ENCODE data around the gene HIP1R.
"Not testable (repeated sequence)": the region's sequence is repeated elsewhere in the genome, so short reads cannot be mapped to it uniquely, and the experiment has no call there.

Gene HIP1R

DNA sequence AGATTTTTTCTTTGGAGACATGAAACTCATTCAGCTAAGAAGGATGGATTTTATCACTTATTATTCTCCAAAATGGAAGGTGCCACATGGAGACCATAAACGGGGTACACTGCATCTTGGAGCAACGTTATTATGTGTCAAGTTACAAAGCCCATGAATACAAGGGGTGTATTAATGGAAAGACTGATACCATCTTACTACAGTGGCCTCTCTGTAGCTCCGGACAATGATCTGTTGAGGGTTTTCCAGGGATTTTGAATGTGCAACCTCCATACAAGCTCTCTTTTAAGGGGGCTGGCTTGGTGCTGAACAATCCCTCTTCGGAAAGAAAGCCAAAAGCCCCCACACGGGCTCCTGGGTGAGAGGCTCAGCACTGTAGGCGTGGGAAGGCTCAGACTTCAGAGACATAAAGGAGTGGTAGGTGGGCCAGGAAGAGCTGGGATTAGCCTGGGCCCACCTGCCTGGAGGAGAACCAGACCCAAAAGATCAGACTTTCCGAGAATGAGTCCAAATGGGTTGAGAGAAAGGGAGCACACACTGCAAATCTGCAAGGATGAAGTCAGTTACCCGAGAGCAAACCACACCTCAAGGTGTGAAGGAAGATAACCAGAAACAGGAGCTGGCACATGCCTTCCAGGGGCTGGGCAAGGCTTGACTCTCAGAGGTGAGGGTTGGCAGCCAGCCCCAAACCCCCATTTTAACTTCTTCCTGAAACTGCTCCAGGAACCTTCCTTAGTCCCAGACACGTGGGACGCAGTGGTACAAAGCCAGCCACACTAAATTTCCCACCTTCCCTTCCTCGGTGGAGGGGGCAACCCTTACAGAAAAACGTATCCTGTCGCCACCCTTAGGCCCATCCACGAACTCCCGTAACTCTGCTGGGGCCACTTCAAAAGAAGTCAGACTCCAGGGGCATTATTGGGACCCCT, 59.2 kb downstream of the HIP1R start:
- DNase-seq, result no peak

- no peak for DNase-seq
Observed at GRCh38 chr12:122895320-122895703, 60.1 kb downstream of the HIP1R start.

DNA sequence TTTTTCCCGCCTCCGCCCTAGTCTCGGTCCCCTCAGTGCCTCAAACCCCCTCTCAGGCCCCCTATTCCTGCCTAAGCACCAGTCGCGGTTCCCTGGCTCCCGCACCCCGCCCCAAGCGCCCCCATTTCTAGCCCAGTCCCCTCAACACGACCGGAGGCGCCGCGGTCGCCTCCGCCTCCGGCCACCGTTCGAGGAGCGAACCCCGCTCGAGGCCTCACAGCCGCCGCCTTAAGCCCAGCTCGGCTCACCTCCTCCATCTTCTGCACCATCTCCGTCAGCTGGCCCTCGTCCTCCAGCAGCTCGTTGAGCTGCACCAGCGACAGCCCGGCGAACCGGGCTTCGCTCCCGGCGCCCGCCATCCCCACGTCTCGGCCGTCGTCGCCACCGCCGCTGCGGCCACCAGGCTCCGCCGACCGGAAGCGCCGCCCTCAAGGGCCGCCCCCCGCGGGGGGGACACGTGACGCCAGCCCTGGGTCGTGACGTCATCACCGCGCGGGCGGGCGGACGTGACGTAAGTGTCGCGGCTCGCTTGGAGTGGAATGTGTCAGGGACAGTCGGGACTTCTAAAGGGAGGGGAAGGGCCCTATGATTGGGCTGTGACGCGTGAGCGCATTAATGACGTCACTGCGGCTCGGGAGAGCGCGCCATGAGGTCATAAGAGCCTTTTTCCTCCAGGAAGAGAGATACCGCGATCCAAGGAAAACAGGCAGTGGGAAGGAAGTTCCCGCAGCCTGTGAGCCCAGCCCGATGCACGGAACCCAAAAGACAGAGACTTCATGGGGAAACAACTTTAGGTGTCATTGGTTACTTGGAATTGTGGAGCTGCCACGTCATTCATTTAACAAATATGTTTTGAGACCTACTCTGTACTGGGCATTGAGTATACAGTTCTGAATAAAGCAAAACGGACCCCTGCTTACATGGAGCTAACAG, 60.7 kb downstream of the HIP1R start, which contains the start of gene VPS37B:
VPS37B (minus strand) TSS at position 421 of the 933 bp plus-strand sequence; CDS start at position 359, 62 bp downstream.
- peak; percentile 88 for DNase-seq

- DNase-seq, result no peak
Observed at GRCh38 chr12:122896662-122897061, 61.4 kb downstream of the HIP1R start.

- DNase-seq, result no peak
Observed at GRCh38 chr12:122899887-122900286, 64.6 kb downstream of the HIP1R start.

- no peak for DNase-seq
Observed at GRCh38 chr12:122902854-122903692, 67.8 kb downstream of the HIP1R start.

GRCh38 chr12:122903693-122904034, 68.4 kb downstream of the HIP1R start:
- DNase-seq, result no peak

DNA sequence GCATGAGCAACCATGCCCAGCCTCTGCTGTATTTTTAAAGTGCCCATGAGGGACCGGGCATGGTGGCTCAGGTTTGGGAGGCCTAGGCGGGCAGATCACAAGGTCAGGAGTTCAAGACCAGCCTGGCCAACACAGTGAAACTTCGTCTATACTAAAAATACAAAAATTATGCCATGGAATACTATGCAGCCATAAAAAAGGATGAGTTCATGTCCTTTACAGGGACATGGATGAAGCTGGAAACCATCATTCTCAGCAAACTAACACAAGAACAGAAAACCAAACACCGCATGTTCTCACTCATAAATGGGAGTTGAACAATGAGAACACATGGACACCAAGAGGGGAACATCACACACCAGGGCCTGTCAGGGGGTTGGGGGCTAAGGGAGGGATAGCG, 70.0 kb downstream of the HIP1R start:
- not testable (repeated sequence) for DNase-seq

- no peak for DNase-seq
Observed at GRCh38 chr12:122908915-122909314, 73.7 kb downstream of the HIP1R start.

DNA sequence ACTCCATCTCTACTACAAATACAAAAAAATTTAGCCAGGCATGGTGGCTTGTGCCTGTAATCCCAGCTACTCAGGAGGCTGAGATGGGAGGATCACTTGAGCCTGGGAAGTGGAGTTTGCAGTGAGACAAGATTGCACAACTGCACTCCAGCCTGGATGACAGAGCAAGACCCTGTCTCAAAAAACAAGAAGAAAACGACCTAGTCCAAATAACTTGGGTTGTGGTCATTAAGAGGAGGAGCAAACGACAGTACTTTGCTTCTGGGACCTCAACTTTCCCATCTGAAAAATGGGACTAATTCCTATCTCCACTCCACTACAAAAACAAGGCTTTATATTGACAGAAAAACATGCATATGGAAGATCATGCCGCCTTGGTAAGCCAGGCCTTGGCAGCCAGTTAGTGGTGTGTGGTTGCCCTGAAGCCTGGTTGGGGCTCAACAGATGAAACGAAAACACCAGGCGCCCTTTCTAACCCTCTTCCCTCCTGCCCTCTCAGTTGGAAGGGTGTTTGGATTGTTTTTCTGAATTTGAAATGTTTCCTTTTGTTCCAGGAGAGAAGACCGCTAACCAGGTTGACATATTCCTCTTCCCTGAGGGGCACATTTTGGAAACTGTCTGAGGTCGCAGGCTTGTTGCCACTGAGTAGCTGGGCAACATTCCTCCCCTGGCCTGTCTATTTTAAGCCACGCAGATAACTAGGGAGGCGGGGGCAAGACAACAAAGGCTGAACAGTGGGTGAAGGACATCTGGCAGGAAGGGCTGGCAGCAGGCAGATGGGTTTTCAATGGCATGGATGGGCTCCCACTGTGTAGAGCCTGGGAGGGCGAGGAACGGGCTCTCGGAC, 74.4 kb downstream of the HIP1R start:
- DNase-seq, result no peak

Measured in inflammatory macrophage treated with lipopolysaccharide for 4 hours (primary cell).